Keratinocyte (primary cell): ENCODE results near the gene BUD31.

ENCODE experiments used
- CTCF ChIP-seq, 3 experiments: IDR thresholded peaks in 1 of 3; conservative IDR thresholded peaks in 1 of 3; optimal IDR thresholded peaks in 1 of 3; 2 replicates in 2 of 3; 3 replicates in 1 of 3; pipeline versions ENCODE3 to v1.5.1; 2011; ENCODE audit warnings: low read length in 3 of 3, mild to moderate bottlenecking in 3 of 3, moderate library complexity in 2 of 3, control low read depth in 1 of 3, inconsistent platforms in 1 of 3; ENCODE audit not compliant: insufficient read depth in 2 of 3; ENCODE audit errors: extremely low read depth in 1 of 3
- EZH2 ChIP-seq: IDR thresholded peaks from one replicate; pipeline ENCODE4 v1.6.1; 2012; ENCODE audit warnings: inconsistent platforms, mild to moderate bottlenecking, low read length, moderate library complexity

- TF ChIP-seq CTCF (optimal IDR thresholded peaks at IDR 0.05 in 1 of 3, IDR thresholded peaks at IDR 0.05 in 1 of 3, conservative IDR thresholded peaks at IDR 0.05 in 1 of 3; ENCODE audit: extremely low read depth in 1 of 3, insufficient read depth in 2 of 3, low read length in 3 of 3) (no peak), EZH2 (no peak)
These were observed 23.2 kb upstream of the BUD31 start for GRCh38 chr7:99385564-99385963.
